NCI-H774 (cell line): ENCODE data around the gene CREB3L1.
A peak's percentile ranks its signal among the peaks of the same experiment; 100 is the strongest.
"Not testable (repeated sequence)": the region's sequence is repeated elsewhere in the genome, so short reads cannot be mapped to it uniquely, and the experiment has no call there.

ENCODE experiments used
- DNase-seq: peaks from one replicate; lab custom pipeline; 2025; lab: John Stamatoyannopoulos, UW

The CREB3L1 gene

GRCh38 chr11:46295312-46296058 is 18.0 kb downstream of the CREB3L1 start:
- peak; percentile 40 for DNase-seq

- no peak for DNase-seq
Measured at GRCh38 chr11:46296059-46296527, 18.6 kb downstream of the CREB3L1 start.

GRCh38 chr11:46296528-46297448 is 19.3 kb downstream of the CREB3L1 start:
- DNase-seq, result no peak

DNA sequence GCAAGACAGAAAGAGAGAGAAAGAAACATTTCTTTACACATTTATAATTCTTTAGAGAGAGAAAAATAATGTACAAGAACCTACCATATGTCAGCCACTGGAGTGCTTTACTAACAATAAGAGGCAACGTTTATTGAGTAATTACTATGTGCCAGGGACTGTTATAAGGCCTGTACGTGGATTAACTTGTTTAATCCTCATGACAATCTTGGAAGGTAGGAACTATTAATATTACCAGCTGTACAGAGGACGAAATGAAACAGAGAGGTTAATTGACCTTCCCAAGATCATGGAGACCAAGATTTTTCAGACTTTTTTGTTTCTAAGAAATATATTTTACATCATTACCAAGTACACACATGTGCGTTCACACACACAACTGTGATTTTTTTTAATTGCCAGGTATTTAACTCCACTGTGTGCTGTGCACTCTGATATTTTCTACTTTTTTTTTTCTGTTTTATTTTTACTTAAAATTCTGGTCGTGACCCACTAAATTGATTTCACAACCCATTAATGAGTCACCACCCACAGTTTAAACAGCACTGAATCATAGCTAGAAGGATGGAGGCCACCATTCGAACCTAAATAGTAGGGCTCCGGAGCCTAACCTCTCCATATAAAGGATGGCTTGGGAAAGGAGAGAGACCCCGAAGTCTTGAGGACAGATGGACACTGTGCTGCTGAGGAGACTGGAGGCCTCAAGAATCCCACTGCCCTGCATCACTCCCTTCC is 21.4 kb downstream of the CREB3L1 start:
- DNase-seq, result no peak

- no peak for DNase-seq
Measured at GRCh38 chr11:46299451-46299961, 22.0 kb downstream of the CREB3L1 start.

GRCh38 chr11:46300270-46300669 is 22.8 kb downstream of the CREB3L1 start:
- no peak for DNase-seq

GRCh38 chr11:46302866-46303265 is 25.4 kb downstream of the CREB3L1 start:
- no peak for DNase-seq

GRCh38 chr11:46304036-46304435 is 26.6 kb downstream of the CREB3L1 start:
- DNase-seq, result not testable (repeated sequence)

GRCh38 chr11:46304605-46305179 is 27.2 kb downstream of the CREB3L1 start:
- DNase-seq, result no peak

DNA sequence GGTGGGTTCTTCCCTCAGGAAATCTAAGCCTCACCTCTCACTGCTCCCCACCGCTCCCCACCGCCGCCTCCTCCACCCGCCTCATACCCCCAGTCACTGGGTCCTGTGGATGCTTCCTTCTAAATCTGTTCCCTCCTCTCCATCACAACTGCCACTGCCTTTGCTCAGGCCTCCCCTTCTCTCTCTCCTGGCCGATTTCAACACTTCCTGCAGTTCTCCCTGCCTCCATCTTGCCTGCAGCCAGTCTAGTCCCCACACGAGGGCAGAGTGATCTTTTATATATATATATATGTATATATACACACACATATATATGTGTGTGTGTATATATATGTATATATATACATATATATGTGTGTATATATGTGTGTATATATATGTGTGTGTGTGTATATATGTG is 27.8 kb downstream of the CREB3L1 start:
- DNase-seq, result no peak

DNA sequence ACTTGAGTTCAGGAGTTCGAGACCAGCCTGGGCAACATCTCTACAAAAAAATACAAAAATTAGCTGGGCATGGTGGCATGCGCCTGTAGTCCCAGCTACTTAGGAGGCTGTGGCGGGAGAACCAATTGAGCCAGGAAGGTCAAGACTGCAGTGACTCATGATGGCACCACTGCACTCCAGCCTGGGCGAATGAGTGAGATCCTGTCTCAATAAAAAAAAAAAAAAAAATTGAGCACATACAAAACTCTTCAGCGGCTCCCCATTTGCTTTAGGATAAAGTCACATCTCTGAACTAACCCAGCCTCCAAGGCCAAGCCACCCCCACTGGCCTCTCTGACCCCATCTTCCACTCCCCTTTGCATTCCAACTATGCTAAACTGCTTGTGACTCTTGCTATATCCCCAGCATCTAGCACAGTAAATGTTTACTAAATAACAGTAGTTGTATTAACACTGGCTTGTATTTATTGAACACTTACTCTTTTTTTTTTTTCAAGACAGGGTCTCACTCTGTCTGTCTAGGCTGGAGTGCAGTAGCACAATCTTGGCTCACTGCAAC is 28.9 kb downstream of the CREB3L1 start:
- DNase-seq, result no peak

- DNase-seq, result no peak
Measured at GRCh38 chr11:46307369-46307768, 29.9 kb downstream of the CREB3L1 start.

- no peak for DNase-seq
Measured at GRCh38 chr11:46307785-46308341, 30.4 kb downstream of the CREB3L1 start.

DNA sequence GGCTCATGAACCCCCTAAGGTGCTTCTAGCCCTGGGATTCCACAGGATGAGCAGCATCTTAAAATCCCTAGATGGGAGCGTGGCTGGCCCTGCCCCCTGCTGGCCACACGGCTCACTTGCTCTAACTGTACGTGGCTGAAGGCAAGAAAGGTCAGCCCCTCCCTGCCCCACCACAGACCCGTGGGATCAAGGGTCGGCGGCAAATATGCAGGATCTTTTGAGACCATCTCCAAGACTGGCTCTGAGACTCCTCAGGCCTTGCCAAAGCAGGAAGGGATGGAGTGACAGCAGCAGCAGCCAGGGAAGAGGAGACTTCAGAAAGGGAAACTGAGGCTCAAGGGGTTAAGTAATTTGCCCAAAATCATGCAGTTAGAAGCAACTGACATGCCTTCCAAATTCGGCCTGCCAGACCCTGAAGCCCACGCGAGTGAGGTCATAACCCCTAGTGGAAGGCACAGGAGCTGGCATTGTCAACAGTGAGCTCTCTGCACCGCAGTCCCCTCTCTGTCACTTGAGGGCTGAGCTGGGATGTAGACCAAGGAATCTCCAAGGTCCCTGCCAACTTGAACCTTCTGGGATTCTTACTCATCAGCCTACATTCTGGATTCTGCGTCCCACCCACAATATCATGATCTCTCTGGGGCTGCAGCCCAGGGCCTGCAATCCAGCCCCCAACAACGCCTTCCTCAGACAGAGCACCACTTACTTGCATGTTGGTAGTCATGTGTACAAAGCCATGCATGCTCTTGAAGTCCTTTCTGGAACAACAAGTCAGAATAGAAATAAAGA is 31.4 kb downstream of the CREB3L1 start:
- DNase-seq, result peak; percentile 20

GRCh38 chr11:46309814-46310259 is 32.4 kb downstream of the CREB3L1 start:
- no peak for DNase-seq

- peak; percentile 51 for DNase-seq
Measured at GRCh38 chr11:46315033-46315738, 37.7 kb downstream of the CREB3L1 start.

DNA sequence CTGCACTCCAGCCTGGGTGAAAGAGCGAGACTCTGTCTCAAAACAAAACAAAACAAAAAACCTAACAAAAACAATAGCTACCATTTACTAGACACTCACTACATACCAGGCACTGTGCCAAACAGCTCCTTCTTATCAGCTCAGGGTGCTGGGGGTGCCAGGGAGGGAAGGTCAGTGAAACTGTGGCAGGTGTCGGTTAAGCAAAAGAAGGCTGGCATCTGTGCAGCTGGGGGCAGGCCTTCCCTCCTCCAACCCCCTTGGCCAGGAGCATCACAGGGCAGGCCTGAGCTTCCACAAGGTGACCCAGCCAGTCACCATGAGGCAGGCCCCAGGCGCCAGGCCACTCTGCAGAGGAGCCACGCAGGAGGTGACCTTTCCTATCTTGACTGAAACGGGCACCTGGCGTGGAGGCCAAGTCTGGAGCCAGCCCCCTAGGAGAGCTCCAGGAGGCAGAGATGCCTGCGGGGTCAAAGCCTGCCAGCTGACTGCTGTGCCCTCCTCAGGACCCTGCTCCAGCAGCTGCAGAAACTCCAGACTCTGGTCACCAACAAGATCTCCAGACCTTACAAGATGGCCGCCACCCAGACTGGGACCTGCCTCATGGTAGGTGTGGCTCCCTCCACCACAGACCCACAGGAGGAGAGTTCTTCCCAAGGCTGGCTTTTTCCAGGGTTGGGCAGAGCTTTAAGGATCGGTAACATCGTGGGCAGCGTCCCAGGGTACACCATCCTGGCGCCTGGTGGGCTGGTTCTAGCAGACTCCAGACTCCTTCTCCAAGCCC is 38.5 kb downstream of the CREB3L1 start:
- DNase-seq, result no peak

DNA sequence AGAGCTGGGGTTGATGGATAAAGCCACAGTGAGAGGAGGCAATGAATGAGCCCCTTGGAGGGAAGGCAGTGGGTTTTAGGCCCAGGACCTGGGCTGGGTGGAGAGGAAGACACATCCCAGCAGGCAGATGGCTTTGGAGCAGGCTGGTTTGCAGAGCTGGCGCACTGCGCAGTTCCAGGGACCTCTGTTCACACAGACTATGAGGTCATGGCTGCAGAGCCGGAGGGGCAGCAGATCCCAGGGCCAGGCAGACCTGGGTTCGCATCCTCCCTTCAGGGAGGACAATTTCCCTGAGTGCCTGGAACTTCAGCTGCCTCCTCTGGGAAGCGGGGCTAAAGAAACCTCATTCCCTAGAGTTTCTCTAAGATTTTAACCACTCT is 41.6 kb downstream of the CREB3L1 start:
- DNase-seq, result no peak

DNA sequence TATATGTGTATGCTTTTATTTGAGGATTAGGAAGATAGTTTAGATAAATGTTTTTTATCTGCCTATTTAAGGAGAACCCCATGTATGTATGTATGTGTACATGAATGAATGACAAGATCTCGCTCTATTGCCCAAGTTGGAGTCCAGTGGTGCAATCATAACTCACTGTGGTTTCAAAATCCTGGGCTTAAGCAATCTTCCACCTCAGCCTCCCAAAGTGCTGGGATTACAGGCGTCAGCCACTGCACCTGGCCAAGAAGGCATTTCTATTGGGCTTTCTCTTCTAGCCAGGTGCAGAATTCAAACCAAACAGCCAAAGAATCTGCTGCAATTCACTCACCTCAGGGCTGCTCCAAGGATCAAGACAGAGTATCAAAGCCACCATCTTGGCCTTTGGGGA is 44.3 kb downstream of the CREB3L1 start:
- no peak for DNase-seq
